MM.1S (cell line): Measurements from ENCODE around the gene NUDT7.

ENCODE experiments used
- EZH2 ChIP-seq: fragments of 300-600 bp; sonication (generic); optimal IDR thresholded peaks from 2 replicates; pipeline ENCODE3; 2017; ENCODE audit warnings: low read depth, mild to moderate bottlenecking, antibody characterized with exemption, low read length, mixed read lengths
- EZH2phosphoT487 ChIP-seq: fragments of 300-600 bp; sonication (generic); IDR thresholded peaks from 2 replicates; pipeline ENCODE4 v1.6.1; 2018; ENCODE audit warnings: antibody characterized with exemption, low read length
- TF ChIP-seq, protein P1 (sequence below): fragments of 300-600 bp; sonication (generic); IDR thresholded peaks from 2 replicates; pipeline ENCODE4 v1.5.1; 2016; ENCODE audit warnings: antibody characterized with exemption, low read length, mixed read lengths

DNA sequence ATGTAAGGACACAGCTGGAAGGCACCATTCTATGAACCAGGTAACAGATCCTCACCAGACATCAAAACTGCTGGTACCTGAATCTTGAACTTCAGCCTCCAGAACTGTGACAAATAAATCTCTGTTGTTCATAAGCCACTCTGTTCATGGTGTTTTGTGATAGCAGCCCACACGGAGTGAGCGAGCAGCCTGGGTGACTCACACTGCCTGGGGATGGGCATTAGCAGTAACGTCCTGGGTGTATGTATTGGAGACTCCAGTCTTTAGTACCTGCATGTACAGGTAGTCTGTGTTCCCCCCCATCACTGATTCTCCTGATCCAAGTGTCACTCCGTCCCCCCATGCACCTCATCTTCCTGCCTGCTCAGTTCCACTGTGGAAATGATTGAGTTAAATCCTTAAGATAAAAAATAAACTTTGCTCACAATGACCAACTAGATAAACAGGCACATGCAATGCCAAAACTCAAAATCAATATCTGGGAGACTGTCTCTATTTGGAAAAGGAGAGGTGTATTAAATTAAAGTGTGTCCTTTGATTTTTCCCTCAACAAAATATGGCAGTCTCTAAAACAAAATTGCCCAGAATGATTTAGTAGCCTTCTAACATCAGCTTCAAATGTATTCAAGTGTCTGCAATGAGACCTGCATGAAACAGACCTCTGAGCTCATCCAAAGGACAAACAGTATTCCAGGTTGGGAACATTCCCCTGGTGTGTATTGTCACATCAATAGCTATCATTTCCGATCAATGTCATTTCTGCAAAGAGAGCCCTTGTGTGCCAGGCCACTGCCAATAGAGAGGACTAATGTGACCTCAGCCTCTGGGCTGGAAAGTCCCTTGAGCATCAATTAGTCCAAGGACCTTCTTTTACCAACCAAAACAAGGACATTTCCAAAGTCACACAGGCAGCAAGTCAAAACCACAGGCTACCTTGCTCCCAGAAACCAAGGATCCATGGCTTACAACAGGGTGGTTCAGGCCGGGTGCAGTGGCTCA is 53.9 kb downstream of the NUDT7 start:
- TF ChIP-seq, protein P1, sequence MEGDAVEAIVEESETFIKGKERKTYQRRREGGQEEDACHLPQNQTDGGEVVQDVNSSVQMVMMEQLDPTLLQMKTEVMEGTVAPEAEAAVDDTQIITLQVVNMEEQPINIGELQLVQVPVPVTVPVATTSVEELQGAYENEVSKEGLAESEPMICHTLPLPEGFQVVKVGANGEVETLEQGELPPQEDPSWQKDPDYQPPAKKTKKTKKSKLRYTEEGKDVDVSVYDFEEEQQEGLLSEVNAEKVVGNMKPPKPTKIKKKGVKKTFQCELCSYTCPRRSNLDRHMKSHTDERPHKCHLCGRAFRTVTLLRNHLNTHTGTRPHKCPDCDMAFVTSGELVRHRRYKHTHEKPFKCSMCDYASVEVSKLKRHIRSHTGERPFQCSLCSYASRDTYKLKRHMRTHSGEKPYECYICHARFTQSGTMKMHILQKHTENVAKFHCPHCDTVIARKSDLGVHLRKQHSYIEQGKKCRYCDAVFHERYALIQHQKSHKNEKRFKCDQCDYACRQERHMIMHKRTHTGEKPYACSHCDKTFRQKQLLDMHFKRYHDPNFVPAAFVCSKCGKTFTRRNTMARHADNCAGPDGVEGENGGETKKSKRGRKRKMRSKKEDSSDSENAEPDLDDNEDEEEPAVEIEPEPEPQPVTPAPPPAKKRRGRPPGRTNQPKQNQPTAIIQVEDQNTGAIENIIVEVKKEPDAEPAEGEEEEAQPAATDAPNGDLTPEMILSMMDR: no peak
- TF ChIP-seq EZH2: no peak
- TF ChIP-seq EZH2phosphoT487: no peak
